Cardiac fibroblast (primary cell): ENCODE measurements around the gene EFNB1.

Experiments
- DNase-seq, 2 donors: peaks; one replicate each; pipeline versions ENCODE4 v3.0.0 to v3.0.0-alpha.2; 2010; ENCODE audit warnings: low read depth in 2 of 2
- H3K4me3 ChIP-seq, 2 donors: replicated peaks in 1 of 2; 1 replicate in 1 of 2; 2 replicates in 1 of 2; pipeline ENCODE4 v1.5.1; 2011; ENCODE audit warnings: low read depth in 2 of 2, low read length in 2 of 2, mild to moderate bottlenecking in 2 of 2, moderate library complexity in 1 of 2
- TF ChIP-seq, protein P1 (sequence below): IDR thresholded peaks from one replicate; pipeline ENCODE4 v1.5.1; 2011; ENCODE audit warnings: low read depth, mild to moderate bottlenecking, low read length, inconsistent platforms

EFNB1 gene

DNA sequence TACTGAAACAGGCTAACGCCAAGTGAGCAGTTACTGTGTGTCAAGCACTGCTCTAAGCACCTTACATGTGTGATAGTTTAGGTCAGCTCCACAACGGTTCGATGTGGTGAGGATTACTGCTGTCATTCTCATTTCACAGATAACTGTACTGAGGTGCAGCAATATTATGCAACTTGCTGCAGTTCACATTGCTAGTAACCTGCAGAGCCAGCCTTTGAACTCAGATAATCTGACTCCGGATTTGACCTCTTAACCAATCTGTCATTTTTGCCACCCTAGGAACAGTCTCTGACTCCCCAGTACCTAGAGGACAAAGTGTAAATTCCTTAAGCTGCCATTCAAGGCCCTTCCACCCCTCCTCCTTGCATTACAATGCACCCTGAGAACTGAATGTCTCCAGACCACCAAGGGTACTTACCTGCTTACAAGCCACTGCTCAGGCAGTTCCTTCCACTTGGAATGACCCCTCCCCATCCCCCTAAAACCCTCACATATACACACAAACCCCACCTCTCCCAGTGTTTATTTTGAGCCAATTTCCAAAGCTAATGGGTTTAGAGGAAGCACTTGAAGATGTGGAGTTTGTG is 24.9 kb downstream of the EFNB1 start:
- TF ChIP-seq, protein P1, sequence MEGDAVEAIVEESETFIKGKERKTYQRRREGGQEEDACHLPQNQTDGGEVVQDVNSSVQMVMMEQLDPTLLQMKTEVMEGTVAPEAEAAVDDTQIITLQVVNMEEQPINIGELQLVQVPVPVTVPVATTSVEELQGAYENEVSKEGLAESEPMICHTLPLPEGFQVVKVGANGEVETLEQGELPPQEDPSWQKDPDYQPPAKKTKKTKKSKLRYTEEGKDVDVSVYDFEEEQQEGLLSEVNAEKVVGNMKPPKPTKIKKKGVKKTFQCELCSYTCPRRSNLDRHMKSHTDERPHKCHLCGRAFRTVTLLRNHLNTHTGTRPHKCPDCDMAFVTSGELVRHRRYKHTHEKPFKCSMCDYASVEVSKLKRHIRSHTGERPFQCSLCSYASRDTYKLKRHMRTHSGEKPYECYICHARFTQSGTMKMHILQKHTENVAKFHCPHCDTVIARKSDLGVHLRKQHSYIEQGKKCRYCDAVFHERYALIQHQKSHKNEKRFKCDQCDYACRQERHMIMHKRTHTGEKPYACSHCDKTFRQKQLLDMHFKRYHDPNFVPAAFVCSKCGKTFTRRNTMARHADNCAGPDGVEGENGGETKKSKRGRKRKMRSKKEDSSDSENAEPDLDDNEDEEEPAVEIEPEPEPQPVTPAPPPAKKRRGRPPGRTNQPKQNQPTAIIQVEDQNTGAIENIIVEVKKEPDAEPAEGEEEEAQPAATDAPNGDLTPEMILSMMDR: no peak
- H3K4me3 ChIP-seq: no peak overlapping the region
- DNase-seq: no peak

DNA sequence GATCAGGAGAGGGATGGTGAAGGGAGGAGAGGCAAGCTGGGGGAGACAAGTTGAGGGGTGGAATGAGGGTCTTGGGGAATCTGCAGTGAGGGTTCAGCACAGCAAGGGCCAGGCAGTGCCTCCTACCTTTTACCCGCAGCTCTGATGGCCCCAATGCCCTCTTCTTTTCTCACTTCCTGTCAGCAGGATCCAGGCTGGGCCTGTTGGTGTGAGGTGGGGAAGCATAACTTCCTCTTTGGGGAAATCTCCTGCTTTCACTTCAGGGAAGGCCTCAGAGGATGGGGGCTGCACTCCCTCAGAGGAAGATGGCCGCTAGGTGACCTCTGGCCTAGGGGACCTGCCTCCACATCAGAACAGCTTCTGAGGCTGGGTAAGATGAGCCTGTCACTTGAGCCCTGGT is 36.5 kb downstream of the EFNB1 start:
- TF ChIP-seq, protein P1: no peak
- no peak overlapping the region for H3K4me3 ChIP-seq
- DNase-seq: no peak

DNA sequence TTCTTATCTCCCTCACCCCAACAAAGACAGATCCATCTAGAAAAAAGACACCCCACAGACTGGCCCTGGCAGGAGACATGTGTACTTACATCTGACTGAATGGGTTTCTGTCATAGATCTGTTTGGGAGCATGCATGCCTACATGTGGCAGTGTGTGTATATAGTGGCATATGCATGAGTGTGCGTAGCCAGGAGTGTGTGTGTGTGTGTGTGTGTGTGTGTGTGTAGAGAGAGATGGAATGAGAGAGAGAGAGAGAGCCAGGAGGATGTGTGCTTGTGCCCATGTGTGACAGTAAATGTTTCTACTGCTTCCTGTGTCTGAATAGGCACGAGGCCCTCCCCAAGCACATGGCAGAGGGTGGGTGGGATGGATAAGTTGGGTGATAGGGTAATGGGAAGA is 37.1 kb downstream of the EFNB1 start:
- no peak for DNase-seq
- TF ChIP-seq, protein P1: no peak
- no peak overlapping the region for H3K4me3 ChIP-seq

DNA sequence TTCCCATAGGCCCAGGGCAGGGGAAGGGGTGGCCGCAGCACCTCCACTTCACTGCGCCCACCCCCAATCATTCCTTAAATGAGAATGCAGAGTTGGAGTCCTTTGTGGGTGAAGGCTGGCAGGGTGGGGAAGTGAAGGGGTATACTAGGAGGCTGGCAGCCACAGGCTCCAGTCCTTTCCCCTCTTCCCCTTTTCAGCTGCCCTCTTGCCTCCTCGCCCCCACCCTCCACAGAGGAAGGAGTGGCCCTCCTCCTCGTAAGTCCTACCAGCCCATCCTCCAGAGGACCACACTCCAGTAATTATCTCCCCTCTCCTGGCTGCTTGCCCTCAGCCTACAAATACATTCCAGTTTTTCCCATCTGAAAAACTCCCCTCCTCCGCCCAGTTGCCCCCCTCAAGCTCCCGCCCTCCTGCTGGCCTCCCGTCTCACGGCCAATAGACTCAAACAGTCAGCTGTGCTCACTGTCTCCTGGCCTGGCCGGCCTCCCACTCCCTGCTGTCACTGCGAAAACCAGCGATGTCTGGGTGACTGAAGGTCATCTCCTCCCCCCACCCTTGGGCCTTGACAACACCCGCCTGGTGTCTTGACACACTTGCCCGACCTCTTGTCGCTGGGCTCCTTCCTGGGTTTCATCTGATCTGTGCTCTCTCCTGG is 38.8 kb downstream of the EFNB1 start:
- DNase-seq: peak in 1 of 2 donors; percentile 16
- no peak overlapping the region for H3K4me3 ChIP-seq
- TF ChIP-seq, protein P1: no peak

DNA sequence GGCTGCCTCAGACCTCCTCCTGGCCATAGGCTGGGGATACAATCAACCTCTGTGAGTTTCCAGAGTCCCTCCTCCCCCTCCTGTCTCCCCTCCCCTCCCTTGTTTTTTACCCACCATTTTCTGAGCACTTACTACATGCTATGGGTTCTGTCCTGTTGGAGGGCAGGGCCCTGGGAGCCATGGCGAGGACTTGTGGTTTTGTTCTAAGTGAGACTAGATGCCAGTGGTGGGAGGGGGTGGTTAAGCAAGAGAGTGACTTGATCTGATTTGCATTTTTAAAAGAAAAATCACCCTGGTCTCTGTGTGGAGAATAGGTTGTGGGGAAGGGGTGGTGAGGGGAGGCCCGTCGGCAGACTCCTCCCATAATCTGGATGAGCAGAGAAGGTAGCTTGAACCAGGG is 39.5 kb downstream of the EFNB1 start:
- TF ChIP-seq, protein P1: no peak
- DNase-seq: peak in 1 of 2 donors; percentile 18
- no peak overlapping the region for H3K4me3 ChIP-seq

DNA sequence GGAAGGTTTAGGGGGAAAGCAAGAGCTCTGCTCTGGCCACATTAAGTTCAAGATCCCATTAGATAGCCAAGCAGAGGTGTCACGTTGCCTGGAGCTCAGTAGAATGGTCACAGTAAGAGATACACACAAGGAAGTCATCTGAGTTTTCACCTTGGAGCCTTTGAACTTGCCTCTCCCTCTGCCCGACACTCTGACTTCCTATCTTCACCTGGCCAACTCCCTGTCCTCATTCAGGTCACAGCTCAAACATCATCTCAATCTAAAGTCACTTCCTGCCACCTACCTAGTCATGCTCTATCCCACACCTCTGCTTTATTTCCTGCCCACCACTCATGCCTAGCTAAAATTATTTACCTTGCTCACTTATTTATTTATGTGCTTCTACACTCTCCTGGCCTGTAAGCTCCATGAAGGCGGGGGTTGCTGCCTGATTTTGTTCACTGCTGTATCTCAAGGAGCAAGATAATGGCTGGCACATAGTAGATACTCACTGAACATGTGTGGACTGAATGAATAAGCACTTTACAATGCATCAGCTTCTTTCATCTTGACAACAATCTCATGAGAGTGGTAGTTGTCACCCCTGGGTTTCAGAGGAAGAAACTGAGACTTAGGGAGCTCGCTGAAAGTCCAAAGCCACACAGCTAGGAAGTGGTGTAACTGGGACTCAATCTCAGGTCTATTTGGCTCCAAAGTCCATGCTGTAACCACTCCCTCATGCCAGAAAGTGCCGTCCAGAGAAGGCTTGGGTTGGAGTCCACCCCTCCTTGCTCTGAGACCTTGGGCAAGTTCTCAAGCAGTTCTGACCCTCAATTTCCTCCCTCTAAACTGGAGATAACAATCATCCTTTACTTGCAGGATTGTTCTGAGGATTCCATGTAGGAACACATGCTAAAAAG is 40.3 kb downstream of the EFNB1 start:
- TF ChIP-seq, protein P1: no peak
- DNase-seq: no peak
- H3K4me3 ChIP-seq: no peak overlapping the region
